GM12872 (cell line): Measurements from ENCODE around the gene KPNA6.

ENCODE experiments used
- CTCF ChIP-seq: IDR thresholded peaks from 3 replicates; pipeline ENCODE4 v1.5.1; 2011; ENCODE audit warnings: low read depth, mild to moderate bottlenecking, low read length, moderate library complexity; ENCODE audit not compliant: insufficient read depth

KPNA6 gene

GRCh38 chr1:32142446-32143301, 34.8 kb downstream of the KPNA6 start:
- TF ChIP-seq CTCF: no peak

GRCh38 chr1:32144033-32144432, 36.2 kb downstream of the KPNA6 start:
- no peak for TF ChIP-seq CTCF

- no peak for TF ChIP-seq CTCF
Observed at GRCh38 chr1:32150847-32151246, 43.0 kb downstream of the KPNA6 start.

GRCh38 chr1:32151319-32151787, 43.5 kb downstream of the KPNA6 start:
- no peak for TF ChIP-seq CTCF

- TF ChIP-seq CTCF: no peak
Observed at GRCh38 chr1:32159189-32159588, 51.3 kb downstream of the KPNA6 start.

GRCh38 chr1:32163405-32163804, 55.5 kb downstream of the KPNA6 start:
- no peak for TF ChIP-seq CTCF

GRCh38 chr1:32170991-32171390, 63.1 kb downstream of the KPNA6 start:
- TF ChIP-seq CTCF: no peak
